Prostate gland (tissue), 2 donors: ENCODE measurements around the gene CNDP1. TPM values are rescaled to one million over a fixed set of nuclear protein-coding genes. Genes with fewer than 3 reads are reported as not detected.

Experiments
- DNase-seq: peaks from one replicate; pipeline ENCODE4 v3.0.0-alpha.2; 2019; ENCODE audit warnings: low spot score
- H3K27ac ChIP-seq, 2 donors: fragments of 200-600 bp; sonication (generic); 2 replicates each; pipeline ENCODE4 v1.5.1; 2017 to 2019
- H3K27me3 ChIP-seq: fragments of 200-600 bp; sonication (generic); replicated peaks from 2 replicates; pipeline ENCODE4 v1.5.1; 2019; ENCODE audit not compliant: insufficient read depth
- H3K36me3 ChIP-seq, 2 donors: fragments of 200-600 bp; sonication (generic); 1 replicate in 1 of 2; 2 replicates in 1 of 2; pipeline versions ENCODE4 v1.5.1 to v1.8.1; 2017 to 2019
- H3K4me1 ChIP-seq: fragments of 200-600 bp; sonication (generic); replicated peaks from 2 replicates; pipeline ENCODE4 v1.5.1; 2019
- H3K4me3 ChIP-seq, 2 donors: fragments of 200-600 bp; sonication (generic); 2 replicates each; pipeline ENCODE4 v1.5.1; 2017 to 2019
- H3K9me3 ChIP-seq: fragments of 200-600 bp; sonication (generic); 2 replicates; pipeline ENCODE4 v1.5.1; 2017
- POLR2A ChIP-seq: fragments of 450-650 bp; IDR thresholded peaks from one replicate; pipeline ENCODE4 v1.6.1; 2016; ENCODE audit warnings: antibody characterized with exemption, mild to moderate bottlenecking
- POLR2AphosphoS5 ChIP-seq: sonication (generic); formaldehyde crosslinking; IDR thresholded peaks from one replicate; pipeline ENCODE4 v1.6.1; 2017; ENCODE audit warnings: antibody characterized with exemption
- WGBS: methylation state at CpG from one replicate; pipeline ENCODE4 v1.1.5; 2018; 5-methylcytosine and 5-hydroxymethylcytosine counted together
- intact Hi-C: fragments of 100-400 bp; cut with DNase I; formaldehyde crosslinking; loops from one replicate; pipeline ENCODE4 v1.14.2; 2022
- total RNA-seq, 2 donors: library from RNA; depleted of rRNA; stranded (reverse); fragments of >200 nt; gene quantifications; one replicate each; pipeline ENCODE4 v1.1.0, GENCODE V29; 2016
- TF ChIP-seq, protein P1 (sequence below), 4 experiments: fragments of 200-600 bp in 2 of 4; fragments of 450-650 bp in 2 of 4; sonication (generic) in 2 of 4; IDR thresholded peaks; 1 replicate in 3 of 4; 2 replicates in 1 of 4; pipeline ENCODE4 v1.5.1; 2016 to 2019; ENCODE audit warnings: antibody characterized with exemption in 4 of 4, mild to moderate bottlenecking in 2 of 4, moderate library complexity in 2 of 4

Gene CNDP1
- total RNA-seq, 2 donors from 2014 or later = not detected

DNA sequence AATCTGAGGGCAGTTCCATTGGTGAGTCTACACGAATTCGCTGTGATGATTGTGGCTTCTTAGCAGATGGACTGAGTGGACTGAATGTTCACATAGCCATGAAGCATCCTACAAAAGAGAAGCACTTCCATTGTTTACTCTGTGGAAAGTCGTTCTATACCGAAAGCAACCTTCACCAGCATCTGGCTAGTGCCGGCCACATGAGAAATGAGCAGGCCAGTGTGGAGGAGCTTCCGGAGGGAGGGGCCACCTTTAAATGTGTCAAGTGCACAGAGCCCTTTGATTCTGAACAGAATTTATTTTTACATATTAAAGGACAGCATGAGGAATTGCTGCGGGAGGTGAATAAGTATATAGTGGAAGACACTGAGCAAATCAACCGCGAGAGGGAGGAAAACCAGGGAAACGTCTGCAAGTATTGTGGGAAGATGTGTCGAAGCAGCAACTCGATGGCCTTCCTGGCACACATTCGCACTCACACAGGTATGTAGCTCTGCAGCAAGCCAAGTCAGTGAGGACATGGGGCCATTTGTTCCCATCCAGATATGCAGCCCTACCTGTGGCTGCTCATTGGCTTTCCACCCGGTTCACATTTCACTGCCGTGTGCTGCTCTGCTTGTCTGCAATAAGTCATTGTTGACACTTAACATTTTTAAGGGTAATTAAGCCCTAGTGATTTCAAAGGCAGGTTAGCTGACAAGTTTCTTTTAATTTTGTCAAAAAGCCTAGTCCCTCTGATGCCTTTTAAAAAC lies 101.1 kb downstream of the CNDP1 start:
- Histone ChIP-seq H3K4me1 (no peaks in the 10 kb centered on the region), H3K36me3 (no peaks in the 10 kb centered on the region), H3K9me3 (no peaks in the 10 kb centered on the region), H3K27me3 (no peaks in the 10 kb centered on the region), H3K4me3 (no peak overlapping the region), H3K27ac (no peak overlapping the region)
- TF ChIP-seq POLR2AphosphoS5 = no peak
- TF ChIP-seq, protein P1, sequence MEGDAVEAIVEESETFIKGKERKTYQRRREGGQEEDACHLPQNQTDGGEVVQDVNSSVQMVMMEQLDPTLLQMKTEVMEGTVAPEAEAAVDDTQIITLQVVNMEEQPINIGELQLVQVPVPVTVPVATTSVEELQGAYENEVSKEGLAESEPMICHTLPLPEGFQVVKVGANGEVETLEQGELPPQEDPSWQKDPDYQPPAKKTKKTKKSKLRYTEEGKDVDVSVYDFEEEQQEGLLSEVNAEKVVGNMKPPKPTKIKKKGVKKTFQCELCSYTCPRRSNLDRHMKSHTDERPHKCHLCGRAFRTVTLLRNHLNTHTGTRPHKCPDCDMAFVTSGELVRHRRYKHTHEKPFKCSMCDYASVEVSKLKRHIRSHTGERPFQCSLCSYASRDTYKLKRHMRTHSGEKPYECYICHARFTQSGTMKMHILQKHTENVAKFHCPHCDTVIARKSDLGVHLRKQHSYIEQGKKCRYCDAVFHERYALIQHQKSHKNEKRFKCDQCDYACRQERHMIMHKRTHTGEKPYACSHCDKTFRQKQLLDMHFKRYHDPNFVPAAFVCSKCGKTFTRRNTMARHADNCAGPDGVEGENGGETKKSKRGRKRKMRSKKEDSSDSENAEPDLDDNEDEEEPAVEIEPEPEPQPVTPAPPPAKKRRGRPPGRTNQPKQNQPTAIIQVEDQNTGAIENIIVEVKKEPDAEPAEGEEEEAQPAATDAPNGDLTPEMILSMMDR (IDR thresholded peaks at IDR 0.05) = no peak
- no peak for TF ChIP-seq POLR2A
- WGBS = 72% methylated on average over 15 of the region's 15 CpGs
- DNase-seq = no peak
- intact Hi-C loops = no loop called here

Other genes starting within 250 kb of the CNDP1 start
- gene CYB5A, start 242.5 kb upstream of the CNDP1 start, total RNA-seq = 100 to 1,000 TPM in 1 of 2 donors, 10 to 100 TPM in 1; 76.6 to 144 TPM
- 1 to 10 TPM in 1 of 2 donors, not detected in 1; 4.7 TPM for gene C18orf63, start 218.7 kb upstream of the CNDP1 start, total RNA-seq
- gene DIPK1C, start 77.2 kb upstream of the CNDP1 start, total RNA-seq = 10 to 100 TPM in 1 of 2 donors, not detected in 1; 10.8 TPM
- gene CNDP2, start 38.1 kb upstream of the CNDP1 start, total RNA-seq = 100 to 1,000 TPM; 144 to 294 TPM
- gene ZNF407, start 63.4 kb downstream of the CNDP1 start, total RNA-seq = 10 to 100 TPM; 11.7 to 22.2 TPM